HG03097 (cell line): ENCODE data around the gene SLC5A10.
"Not testable (repeated sequence)": the region's sequence is repeated elsewhere in the genome, so short reads cannot be mapped to it uniquely, and the experiment has no call there.

Experiments
- ATAC-seq: cut with Tn5 transposase; IDR thresholded peaks from one replicate; pipeline ENCODE4 v1.9.1; 2021; ENCODE audit not compliant: unreplicated experiment, low FRiP score

SLC5A10 gene

DNA sequence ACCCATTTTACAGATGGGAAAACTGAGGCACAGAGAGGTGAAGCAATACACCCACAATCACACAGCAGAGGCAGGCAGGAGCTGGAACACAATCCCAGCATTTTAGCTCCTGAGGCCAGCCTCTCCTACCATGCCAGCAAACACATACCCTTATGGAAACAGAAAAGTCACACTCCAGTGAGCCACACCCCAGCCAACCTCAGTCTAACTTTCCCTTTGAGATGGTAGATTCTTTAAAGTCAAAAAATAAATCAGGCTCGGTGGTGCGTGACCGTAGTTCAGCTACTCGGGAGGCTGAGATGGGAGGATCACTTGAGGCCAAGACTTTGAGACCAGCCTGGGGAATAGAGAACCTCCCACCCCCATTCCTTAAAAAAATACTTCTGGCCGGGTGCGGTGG lies 84.2 kb downstream of the SLC5A10 start:
- not testable (repeated sequence) for ATAC-seq

GRCh38 chr17:19037547-19037946 lies 85.6 kb downstream of the SLC5A10 start:
- ATAC-seq, result not testable (repeated sequence)

DNA sequence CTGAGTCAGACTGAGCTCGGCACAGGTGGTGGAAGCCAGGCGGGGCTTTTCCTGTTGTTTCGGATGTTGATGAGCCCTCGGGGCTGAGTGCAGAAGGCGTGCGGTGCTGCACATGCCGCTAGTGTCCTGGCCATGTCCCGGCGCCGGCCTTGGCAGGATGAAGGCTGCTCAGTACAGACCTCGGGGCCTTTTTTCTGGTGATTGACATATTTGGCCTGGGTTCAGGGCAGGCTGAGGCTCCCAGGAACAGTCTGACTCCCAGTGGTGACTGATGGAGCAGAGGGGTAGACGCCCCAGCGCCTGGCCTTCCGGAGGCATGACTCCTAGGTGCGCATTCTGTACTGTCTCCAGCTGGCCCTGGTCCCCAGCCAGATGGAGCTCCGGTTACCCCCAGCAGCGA lies 86.0 kb downstream of the SLC5A10 start:
- not testable (repeated sequence) for ATAC-seq

GRCh38 chr17:19038730-19039129 lies 86.8 kb downstream of the SLC5A10 start:
- not testable (repeated sequence) for ATAC-seq

DNA sequence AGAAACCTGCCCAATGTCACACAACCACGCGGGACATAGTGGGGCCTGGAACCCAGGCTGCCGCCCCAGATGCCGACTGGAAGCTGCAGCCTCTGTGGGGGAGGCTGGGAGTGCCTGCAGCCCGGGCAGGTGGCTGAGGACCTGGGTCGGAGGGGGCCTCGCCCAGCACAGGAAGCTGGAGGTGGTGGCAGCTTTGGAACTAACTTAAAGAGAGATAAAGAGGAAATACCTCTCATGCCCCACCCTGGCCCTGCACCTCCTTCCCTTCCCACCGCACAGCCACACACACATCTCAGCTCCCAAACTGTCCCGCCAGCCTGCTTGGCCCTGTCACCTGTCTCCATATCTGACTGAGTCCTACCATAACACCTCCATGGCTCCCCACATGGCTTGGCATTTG lies 88.4 kb downstream of the SLC5A10 start:
- ATAC-seq, result not testable (repeated sequence)

- not testable (repeated sequence) for ATAC-seq
These were observed 89.9 kb downstream of the SLC5A10 start for GRCh38 chr17:19041871-19042270.

- ATAC-seq, result not testable (repeated sequence)
These were observed 90.4 kb downstream of the SLC5A10 start for GRCh38 chr17:19042369-19042768.

- ATAC-seq, result not testable (repeated sequence)
These were observed 91.1 kb downstream of the SLC5A10 start for GRCh38 chr17:19043032-19043431.

DNA sequence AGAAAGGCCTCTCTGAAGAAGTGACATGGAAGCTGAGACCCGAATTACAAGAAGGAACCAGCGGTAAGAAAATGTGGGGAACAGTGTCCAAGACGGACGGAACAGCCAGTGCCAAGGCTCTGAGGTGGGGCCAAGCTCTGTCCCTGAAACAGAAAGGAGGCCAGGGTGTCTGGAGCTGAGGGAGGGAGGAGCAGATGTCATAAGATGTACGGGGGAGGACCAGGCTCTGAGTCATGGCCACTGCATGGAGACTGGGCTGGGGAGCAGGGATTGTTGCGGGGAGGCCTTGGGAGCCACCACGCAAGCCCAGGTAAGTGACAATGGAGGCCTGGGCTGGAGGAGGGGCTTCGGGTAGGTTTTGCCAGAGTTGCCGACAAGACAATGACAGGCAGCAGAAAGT lies 92.7 kb downstream of the SLC5A10 start:
- ATAC-seq, result not testable (repeated sequence)

DNA sequence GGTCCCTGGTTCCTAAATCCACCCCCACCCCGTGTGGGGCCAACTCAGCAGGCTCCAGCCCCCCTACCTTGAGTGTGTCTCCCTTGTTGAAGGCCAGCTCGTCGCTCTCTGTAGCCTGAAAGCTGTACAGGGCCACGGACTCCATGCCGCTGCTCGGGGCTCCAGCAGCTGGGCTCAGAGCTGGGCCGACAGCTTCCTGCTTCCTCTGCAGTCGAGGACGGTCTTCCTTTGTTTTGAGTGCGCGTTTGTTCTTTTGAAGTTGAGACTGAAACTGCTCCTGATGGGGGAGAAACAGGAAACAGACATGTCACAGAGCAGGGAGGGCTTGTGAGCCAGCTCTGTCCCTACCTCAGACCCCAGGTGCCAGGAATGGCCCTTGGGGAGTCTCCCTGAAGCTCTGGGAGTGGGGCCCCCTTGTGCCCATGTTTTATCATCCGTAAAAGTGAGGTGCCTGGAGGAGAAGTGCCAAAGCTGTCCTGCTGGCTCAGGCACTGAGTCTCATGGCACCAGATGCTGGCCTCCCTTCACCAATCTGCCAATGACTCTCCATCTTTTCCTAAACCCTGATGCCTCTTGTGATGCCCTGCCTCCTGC lies 94.9 kb downstream of the SLC5A10 start, which contains the start of gene GRAP:
TSS of gene GRAP (minus strand) at position 176 of the 594 bp plus-strand sequence. CDS start at position 145, 31 bp downstream.
- ATAC-seq, result not testable (repeated sequence)

DNA sequence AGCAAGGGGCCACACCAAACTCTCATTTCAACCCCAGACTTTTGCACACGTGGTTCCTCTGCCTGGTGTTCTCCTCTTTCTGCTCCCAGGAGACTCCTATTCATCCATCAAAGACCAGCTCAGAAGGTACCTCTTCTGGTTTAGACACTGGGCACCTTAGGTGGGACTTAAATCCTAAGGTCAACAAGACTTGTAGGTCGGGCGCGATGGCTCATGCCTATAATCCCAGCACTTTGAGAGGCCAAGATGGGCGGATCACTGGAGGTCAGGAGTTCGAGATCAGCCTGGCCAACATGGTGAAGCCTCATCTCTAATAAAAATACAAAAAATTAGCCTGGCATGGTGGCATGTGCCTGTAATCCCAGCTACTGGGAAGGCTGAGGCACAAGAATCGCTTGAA lies 95.5 kb downstream of the SLC5A10 start:
- ATAC-seq, result not testable (repeated sequence)

- not testable (repeated sequence) for ATAC-seq
These were observed 96.9 kb downstream of the SLC5A10 start for GRCh38 chr17:19048826-19049225.

- ATAC-seq, result not testable (repeated sequence)
These were observed 103.5 kb downstream of the SLC5A10 start for GRCh38 chr17:19055447-19055846.

- peak; percentile 59 for ATAC-seq
These were observed 110.2 kb downstream of the SLC5A10 start for GRCh38 chr17:19062009-19062717.

- ATAC-seq, result peak; percentile 47
These were observed 110.9 kb downstream of the SLC5A10 start for GRCh38 chr17:19062718-19063325.

GRCh38 chr17:19063326-19063956 lies 111.5 kb downstream of the SLC5A10 start:
- ATAC-seq, result peak; percentile 9

DNA sequence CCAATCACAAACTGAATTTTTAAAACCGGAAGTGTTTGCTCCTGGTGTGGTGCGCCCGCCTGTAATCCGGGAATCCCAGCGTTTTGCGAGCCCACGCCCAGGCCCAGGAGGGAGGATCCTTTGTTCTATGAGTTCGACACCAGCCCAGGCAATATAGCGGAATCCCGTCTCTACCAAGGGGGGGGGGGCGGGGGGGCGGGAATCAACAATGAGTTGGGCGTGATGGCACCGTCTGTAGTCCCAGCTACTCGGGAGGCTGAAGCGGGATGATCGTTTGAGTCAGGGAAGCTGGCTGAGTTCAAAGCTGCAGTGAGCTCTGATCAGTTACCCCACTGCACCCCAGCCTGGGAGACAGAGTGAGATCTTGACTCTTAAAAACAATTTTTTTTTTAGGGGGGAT lies 112.4 kb downstream of the SLC5A10 start:
- not testable (repeated sequence) for ATAC-seq

DNA sequence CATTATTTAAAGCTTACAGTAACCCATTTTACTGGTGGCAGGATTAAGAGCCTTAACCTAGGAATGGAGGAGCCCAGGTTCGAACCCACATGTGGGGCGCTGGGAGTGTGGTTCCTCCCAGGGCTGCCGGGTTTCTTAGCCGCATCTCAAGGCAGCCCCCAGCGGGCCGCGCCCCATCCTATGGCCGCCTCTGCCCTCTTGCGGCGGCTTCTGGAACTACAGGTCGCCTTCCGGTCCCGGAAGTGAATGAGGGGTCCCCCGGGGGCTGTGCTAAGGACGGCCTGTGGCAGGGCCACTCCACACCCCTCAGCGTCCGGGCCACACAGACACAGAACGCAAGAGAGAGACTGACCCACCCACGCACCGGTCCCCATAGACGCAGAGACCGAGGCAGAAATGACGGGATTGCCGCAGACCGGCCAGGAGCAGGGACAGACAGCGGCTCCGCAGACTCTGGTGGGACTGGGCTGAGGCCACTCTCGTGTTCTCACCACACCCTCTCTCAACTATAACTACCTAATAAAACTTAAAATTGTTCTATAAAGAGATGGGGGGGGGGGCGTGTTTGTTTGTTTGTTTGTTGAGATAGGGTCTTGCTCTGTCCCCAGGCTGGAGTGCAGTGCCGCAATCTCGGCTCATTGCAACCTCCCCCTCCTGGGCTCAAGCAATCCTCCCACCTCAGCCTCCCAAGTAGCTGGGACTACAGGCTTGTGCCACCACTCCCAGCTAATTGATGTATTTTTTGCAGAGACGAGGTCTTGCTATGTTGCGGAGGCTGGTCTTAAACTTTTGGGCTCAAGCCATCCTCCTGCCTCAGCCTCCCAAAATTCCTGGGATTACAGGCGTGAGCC lies 118.6 kb downstream of the SLC5A10 start:
- peak; percentile 86 for ATAC-seq
